Glomerular endothelial cell (primary cell): ENCODE results near the gene SCTR. TPM values are rescaled to one million over a fixed set of nuclear protein-coding genes. Genes with fewer than 3 reads are reported as not detected.

Source experiments
- DNase-seq: peaks from one replicate; pipeline ENCODE4 v3.0.0-alpha.2; 2011; ENCODE audit warnings: low read depth, low spot score; ENCODE audit errors: extremely low read depth
- total RNA-seq: library from RNA; depleted of rRNA; stranded (reverse); fragments of >200 nt; gene quantifications from 2 replicates; pipeline ENCODE4 v1.2.3, GENCODE V29; 2015

SCTR gene
- total RNA-seq, 1 donor from 2014 or later = not detected

DNA sequence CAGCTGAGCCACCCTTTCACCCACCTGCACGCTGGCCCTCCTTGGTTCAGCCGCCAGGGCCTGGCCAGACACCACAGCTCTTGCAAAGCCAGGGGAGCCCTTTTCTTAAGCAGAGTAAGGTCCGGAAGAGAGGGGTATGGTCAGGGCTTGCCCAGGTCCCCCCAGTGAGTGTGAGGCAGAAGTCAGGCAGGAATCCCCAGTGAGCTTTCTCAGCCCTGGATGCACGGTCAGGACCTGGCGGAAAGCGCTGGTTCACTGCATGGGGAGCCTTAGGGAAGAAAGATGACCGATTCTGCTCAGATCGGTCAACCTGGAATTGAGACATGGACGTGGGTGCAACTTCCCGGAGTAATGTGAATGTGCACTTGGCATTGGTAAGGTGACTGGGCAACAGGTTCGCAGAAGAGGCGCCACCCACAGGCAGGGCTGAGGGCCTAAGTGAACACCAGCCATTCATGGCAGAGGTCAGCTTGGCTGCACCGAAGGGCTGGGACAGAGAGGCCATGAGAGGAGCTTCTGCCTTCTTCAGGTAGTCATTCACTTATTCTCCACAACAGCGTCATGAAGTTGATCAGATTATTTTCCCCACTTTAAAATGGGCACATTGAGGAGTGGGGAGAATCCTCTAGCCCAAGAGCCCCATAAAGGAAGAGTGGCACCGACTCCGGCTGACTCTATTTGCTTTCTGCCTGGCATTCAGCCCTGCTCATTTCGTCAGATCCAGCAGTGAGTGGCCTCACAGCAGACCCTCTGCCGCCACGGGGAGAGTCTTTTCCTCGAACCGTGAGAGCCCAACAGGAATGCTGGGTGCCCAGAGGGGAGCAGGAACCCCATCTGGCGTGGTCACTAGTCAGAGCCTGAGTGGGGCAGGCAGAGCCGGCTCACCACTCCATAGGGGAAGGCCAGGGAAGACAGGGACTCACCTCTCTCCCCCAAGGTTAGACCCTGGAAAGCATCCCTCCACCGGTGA lies 35.8 kb downstream of the SCTR start:
- DNase-seq = no peak

GRCh38 chr2:119487434-119488244 lies 36.6 kb downstream of the SCTR start:
- no peak for DNase-seq

GRCh38 chr2:119486886-119487285 lies 37.4 kb downstream of the SCTR start:
- no peak for DNase-seq

- no peak for DNase-seq
Measured at GRCh38 chr2:119486196-119486827, 38.0 kb downstream of the SCTR start.

DNA sequence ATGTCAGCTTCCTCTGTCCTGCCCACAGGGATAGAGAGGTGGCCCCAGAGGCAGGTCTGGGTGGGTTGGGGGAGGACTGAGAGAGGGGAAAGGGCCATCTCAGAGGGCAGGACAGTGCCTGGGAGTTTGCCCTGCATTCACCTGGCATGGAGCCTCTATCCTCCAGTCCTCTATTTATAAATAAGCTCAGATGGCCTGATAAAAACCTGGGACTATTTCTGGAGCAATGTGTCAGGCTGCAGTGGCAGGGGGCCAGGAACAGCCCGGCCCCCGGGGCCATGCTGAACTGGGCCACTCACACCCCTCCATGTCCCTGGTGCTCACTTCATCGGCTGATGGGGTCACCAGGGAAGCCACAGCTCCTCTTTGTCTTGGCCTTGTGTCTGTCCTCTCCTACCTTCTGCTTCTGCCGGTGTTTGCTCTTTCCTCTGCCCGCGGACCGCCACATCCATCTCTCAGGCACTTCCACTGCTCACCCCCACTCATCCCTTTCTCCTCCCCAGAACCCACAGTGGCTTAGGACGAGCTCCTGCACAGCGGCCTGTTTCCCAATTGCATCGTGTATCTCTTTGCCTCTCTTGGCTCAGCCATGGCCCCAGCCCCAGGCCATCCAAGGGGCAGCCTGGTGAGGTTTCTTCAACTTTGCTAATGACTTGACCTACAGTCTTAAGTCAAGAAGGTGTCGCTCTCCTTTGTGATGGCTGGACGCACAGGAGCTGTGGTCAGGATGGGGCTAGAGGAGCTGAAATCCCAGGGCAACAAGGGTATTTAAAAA lies 38.8 kb downstream of the SCTR start:
- DNase-seq = no peak

- DNase-seq = no peak
Measured at GRCh38 chr2:119484834-119485233, 39.4 kb downstream of the SCTR start.

DNA sequence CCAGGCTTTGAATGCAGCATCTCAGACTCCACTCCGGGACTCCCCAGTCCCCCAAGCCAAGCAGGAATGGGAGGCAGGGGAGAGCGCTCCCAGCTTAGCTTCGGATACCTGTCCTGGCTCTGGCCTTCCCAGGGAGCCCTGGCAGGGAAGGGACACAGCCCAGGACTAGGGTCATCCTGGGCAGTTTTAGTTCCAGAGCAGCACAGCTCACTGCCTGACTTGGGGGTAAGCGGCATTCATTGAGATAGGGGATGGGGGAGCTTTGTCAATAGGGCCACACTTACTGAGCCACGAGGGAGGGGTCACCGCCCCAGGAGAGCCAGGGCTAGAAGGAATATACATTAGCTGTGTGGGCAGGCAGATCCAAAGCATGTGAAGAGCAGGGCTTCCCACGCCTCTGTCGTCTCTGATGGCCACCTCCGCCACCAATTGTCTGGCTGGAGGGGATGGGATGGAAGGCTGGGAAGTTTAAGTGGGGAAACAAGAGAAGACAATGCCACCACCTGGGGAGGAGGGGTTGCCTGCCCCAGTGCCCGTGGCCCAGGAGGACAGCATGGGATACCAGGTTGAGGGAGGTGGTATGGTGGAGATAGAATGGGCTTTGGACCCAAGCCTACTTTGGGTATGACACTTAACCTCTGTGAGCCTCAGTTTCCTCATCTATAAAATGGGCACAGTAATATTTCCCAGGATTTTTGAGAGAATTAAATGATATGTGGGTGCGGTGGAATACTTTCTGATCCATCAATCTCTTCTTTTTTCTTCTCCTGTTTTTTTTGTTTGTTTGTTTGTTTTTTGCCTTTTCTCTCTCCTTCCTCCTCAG lies 40.2 kb downstream of the SCTR start:
- DNase-seq = no peak

DNA sequence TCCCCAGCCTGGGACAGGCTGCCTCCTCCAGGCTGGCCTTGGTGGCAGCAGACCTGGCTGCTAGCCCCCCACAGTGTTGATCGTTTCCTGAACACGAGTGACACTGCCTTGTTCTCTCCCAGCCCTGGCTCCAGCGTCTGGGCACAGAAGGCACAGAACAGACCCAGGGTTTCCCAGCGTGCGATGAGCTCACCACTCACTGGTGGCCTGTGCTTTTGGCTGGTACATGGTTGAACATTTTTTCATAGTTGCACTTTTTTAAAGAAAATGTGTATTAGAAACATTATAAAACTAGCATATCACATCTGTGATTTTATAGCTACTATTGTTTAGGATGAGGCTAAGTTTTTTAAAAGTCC lies 40.9 kb downstream of the SCTR start:
- no peak for DNase-seq

GRCh38 chr2:119482481-119483394 lies 41.5 kb downstream of the SCTR start:
- no peak for DNase-seq

- DNase-seq = no peak
Measured at GRCh38 chr2:119481501-119482455, 42.5 kb downstream of the SCTR start.

DNA sequence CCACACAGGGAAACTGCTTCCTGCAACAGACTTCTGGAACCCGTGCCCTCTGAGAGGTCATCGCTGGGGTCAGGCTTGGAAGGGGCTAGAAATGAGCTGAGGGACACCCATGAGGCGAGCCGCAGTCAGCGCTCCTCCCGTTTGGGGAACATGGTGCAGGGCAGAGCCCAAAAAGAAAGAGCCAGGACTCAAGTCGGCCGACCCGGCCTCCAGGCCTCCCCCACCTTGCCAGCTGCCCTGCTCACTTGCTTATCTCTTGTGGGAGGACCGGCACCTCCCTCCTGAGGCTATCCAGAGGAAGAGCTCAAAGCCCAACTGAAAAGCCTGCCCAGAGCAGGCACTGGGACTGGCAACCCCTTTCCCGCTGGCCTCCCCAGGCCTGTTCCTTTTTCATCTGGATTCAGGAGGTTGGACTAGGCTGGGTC lies 43.6 kb downstream of the SCTR start:
- no peak for DNase-seq

- DNase-seq = no peak
Measured at GRCh38 chr2:119480184-119480583, 44.1 kb downstream of the SCTR start.

- DNase-seq = no peak
Measured at GRCh38 chr2:119478978-119479295, 45.3 kb downstream of the SCTR start.

GRCh38 chr2:119478188-119478977 lies 45.9 kb downstream of the SCTR start:
- no peak for DNase-seq

DNA sequence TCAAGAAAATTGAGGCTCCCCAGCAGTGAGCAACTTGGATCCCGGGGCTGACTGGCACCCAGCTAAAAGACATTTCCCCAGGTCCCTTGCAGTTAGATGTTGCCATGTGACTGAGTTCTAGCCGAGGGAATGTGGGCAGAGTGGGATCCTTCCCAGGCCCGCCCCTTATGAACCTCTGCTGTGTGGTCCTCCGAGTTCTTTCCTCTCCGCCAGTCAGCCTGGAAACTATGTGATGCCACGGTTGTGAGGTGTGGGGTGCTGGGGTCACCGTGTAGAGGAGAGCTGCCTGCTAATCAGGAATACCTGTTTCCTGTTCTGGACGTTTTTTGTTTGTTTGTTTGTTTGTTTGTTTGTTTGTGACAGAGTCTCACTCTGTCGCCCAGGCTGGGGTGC lies 47.2 kb downstream of the SCTR start:
- no peak for DNase-seq

DNA sequence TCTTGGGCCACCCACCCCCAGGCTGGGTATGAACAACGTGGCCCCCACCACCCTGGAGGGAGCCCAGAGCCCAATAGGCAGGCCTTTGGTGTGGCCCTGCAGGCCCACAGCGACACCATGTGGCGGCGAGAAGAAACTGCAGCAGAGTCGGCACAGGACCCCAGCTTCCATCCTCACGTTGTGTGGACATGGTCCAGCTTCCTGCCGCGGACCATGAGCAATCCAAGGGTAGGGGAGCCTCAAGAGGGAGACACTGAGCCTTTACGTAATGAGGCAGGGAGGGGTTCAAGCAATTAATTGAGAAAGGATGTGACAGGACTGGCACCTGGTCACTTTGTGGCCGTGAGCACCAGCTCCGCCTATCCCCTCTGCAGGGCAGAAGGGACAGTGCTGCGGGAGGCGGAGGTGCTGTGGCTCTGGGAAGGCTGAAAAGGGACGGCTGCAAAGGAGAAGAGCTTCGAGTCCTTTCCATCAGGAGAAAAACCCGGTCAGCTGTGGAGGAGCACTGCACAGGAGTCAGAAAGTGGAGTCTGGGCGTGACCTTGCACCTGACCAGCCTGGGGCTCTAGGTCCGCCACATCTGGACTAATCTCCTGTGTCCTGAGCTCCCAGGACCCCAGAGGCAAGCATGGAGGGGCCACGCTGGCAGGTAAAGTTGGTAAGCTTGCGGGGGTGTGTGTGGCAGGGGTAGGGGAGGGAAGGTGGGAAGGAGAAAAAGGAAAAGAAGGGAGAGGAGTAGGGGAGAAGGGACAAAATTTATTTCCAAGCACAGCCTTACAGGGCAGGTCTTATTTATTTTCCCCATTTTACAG lies 47.8 kb downstream of the SCTR start:
- DNase-seq = no peak
